ENCODE results near the gene KCNQ1. TPM values are rescaled to one million over a fixed set of nuclear protein-coding genes. Genes with fewer than 3 reads are reported as not detected.
A peak's percentile ranks its signal among the peaks of the same experiment; 100 is the strongest.

KCNQ1 gene
- total RNA-seq, 1 experiment from 2014 or later, result not detected

DNA sequence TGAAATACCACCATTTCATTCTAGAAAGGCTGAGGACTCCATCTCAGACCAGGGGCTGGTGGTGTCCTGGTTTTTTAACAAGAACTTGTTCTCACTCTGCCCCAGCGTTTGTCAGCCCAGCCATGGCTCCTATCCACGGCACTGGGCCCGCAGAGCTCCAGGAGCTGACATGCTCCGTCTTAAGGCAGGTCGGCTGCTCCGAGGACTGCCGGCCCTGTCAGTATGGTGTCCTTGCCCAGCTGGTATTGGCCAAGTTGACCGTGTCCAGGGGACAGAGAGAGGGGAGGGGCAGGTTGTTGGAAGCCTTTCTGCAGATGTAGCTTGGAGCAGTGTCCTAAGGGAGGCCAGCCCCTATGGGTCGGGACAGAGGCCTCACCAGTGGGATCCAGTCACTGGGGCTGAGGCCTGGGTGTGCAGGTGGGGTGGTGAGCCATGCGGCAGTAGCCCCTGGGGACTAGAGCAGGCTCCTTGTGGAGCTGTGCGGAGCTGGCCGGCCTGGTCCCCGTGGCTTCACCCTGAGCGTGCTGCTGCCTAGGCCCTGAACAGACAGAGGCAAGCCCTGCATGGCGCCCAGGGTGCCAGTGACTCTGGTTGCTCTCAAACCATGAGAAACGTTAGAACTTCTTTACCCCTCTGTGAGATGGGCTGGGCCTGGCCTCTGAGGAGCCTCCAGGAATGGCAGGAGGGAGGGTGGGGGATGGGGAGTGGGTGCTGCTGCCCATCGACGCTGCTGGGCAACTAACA is 294.9 kb downstream of the KCNQ1 start:
- no peak overlapping the region for H2AFZ ChIP-seq
- DNase-seq, result no peak
- no peaks in the 10 kb centered on the region for H4K20me1 ChIP-seq (ENCODE audit: insufficient read depth)
- no peaks in the 10 kb centered on the region for H3K9me3 ChIP-seq (ENCODE audit: insufficient read depth, low read depth)
- H3K27me3 ChIP-seq (ENCODE audit: insufficient read depth, low read depth), result no peaks in the 10 kb centered on the region
- ChIA-PET CTCF (no interaction called here), POLR2A (ENCODE audit: unreplicated experiment) (no interaction called here)
- H3F3A ChIP-seq (ENCODE audit: insufficient read depth, low read depth), result 0 out of 2 replicates have a peak, but pooled peaks cover 12% of the 10 kb centered on the region
- H3K79me2 ChIP-seq (ENCODE audit: low read depth), result no peaks in the 10 kb centered on the region
- no peak overlapping the region for H3K4me2 ChIP-seq
- TF ChIP-seq CTCF (conservative IDR thresholded peaks at IDR 0.05), result no peak
- TF ChIP-seq EZH2 (IDR thresholded peaks at IDR 0.05; ENCODE audit: low read depth), result no peak
- H3K4me3 ChIP-seq, result no peak overlapping the region
- H3K4me1 ChIP-seq (replicated peaks; ENCODE audit: insufficient read depth), result peaks cover 23% of the 10 kb centered on the region
- H3K36me3 ChIP-seq (ENCODE audit: low read depth), result no peaks in the 10 kb centered on the region
- intact Hi-C loops (cut with micrococcal nuclease; ENCODE audit: unreplicated experiment), result no loop called here
- H3K9me2 ChIP-seq (ENCODE audit: insufficient read depth), result no peaks in the 10 kb centered on the region
- no peak overlapping the region for H3K27ac ChIP-seq
- no TSS peak for BruUV-seq (replicated peaks)

GRCh38 chr11:2740275-2740940 is 295.6 kb downstream of the KCNQ1 start:
- intact Hi-C loops (cut with micrococcal nuclease; ENCODE audit: unreplicated experiment), result no loop called here
- no peak overlapping the region for H3K4me2 ChIP-seq

GRCh38 chr11:2741006-2741376 is 296.2 kb downstream of the KCNQ1 start:
- DNase-seq, result no peak
- CTCF ChIA-PET, result interaction anchor here (0.8 kb wide), 1 partner anchor 38 kb away, joined by 3 read pairs; no protein-coding TSS in a partner anchor
- peak overlapping the region; percentile 63; the same call in 1 of the 2 replicates for H3K27ac ChIP-seq
- no peak overlapping the region for H3K4me3 ChIP-seq
- no peaks in the 10 kb centered on the region for H3K27me3 ChIP-seq (ENCODE audit: insufficient read depth, low read depth)
- no peaks in the 10 kb centered on the region for H3K79me2 ChIP-seq (ENCODE audit: low read depth)
- 0 out of 2 replicates have a peak, but pooled peaks cover 12% of the 10 kb centered on the region for H3F3A ChIP-seq (ENCODE audit: insufficient read depth, low read depth)
- no peak for TF ChIP-seq EZH2 (IDR thresholded peaks at IDR 0.05; ENCODE audit: low read depth)
- TF ChIP-seq CTCF (conservative IDR thresholded peaks at IDR 0.05), result no peak
- no peaks in the 10 kb centered on the region for H3K9me3 ChIP-seq (ENCODE audit: insufficient read depth, low read depth)
- H2AFZ ChIP-seq, result no peak overlapping the region
- peaks cover 23% of the 10 kb centered on the region for H3K4me1 ChIP-seq (replicated peaks; ENCODE audit: insufficient read depth)
- H3K36me3 ChIP-seq (ENCODE audit: low read depth), result no peaks in the 10 kb centered on the region
- no peaks in the 10 kb centered on the region for H3K9me2 ChIP-seq (ENCODE audit: insufficient read depth)
- no TSS peak for BruUV-seq (replicated peaks)
- H3K4me2 ChIP-seq, result peak overlapping the region; percentile 74
- intact Hi-C loops (cut with micrococcal nuclease; ENCODE audit: unreplicated experiment), result no loop called here
- POLR2A ChIA-PET (ENCODE audit: unreplicated experiment), result no interaction called here
- no peaks in the 10 kb centered on the region for H4K20me1 ChIP-seq (ENCODE audit: insufficient read depth)

More at GRCh38 chr11:2740275-2740940, 295.6 kb downstream of the KCNQ1 start:
- ChIA-PET POLR2A (ENCODE audit: unreplicated experiment) (no interaction called here), CTCF (no interaction called here)
- TF ChIP-seq EZH2 (IDR thresholded peaks at IDR 0.05; ENCODE audit: low read depth), result no peak
- TF ChIP-seq CTCF (conservative IDR thresholded peaks at IDR 0.05), result no peak
- Histone ChIP-seq H3F3A (ENCODE audit: insufficient read depth, low read depth) (0 out of 2 replicates have a peak, but pooled peaks cover 12% of the 10 kb centered on the region), H3K4me3 (no peak overlapping the region), H4K20me1 (ENCODE audit: insufficient read depth) (no peaks in the 10 kb centered on the region), H3K36me3 (ENCODE audit: low read depth) (no peaks in the 10 kb centered on the region), H3K79me2 (ENCODE audit: low read depth) (no peaks in the 10 kb centered on the region), H3K9me3 (ENCODE audit: insufficient read depth, low read depth) (no peaks in the 10 kb centered on the region), H3K27me3 (ENCODE audit: insufficient read depth, low read depth) (no peaks in the 10 kb centered on the region), H3K9me2 (ENCODE audit: insufficient read depth) (no peaks in the 10 kb centered on the region), H3K4me1 (replicated peaks; ENCODE audit: insufficient read depth) (peaks cover 23% of the 10 kb centered on the region), H3K27ac (no peak overlapping the region), H2AFZ (no peak overlapping the region)
- DNase-seq, result no peak
- no TSS peak for BruUV-seq (replicated peaks)
